Karpas-422 (cell line): ENCODE data around the gene DNAAF9. TPM values are rescaled to one million over a fixed set of nuclear protein-coding genes. Genes with fewer than 3 reads are reported as not detected.

ENCODE experiments used
- DNase-seq: peaks from one replicate; pipeline ENCODE4 v3.0.0-alpha.2; 2015
- H2AFZ ChIP-seq: fragments of 200-600 bp; sonication (generic); 2 replicates; pipeline ENCODE4 v1.6.1; 2014; ENCODE audit warnings: antibody characterized with exemption, low read length, mixed read lengths
- H3K27ac ChIP-seq: fragments of 200-600 bp; sonication (generic); 2 replicates; pipeline ENCODE4 v1.5.1; 2014; ENCODE audit warnings: mild to moderate bottlenecking, low read length, moderate library complexity
- H3K27me3 ChIP-seq: fragments of 200-600 bp; sonication (generic); 2 replicates; pipeline ENCODE4 v1.6.1; 2014; ENCODE audit warnings: low read length, mixed read lengths
- H3K36me3 ChIP-seq: fragments of 200-600 bp; sonication (generic); 2 replicates; pipeline ENCODE4 v1.6.1; 2014; ENCODE audit warnings: low read length, mixed read lengths; ENCODE audit not compliant: insufficient read depth
- H3K4me1 ChIP-seq: fragments of 200-600 bp; sonication (generic); 2 replicates; pipeline ENCODE4 v1.6.1; 2014; ENCODE audit warnings: mild to moderate bottlenecking, low read length, mixed read lengths
- H3K4me2 ChIP-seq: fragments of 200-600 bp; sonication (generic); 2 replicates; pipeline ENCODE4 v1.6.1; 2014; ENCODE audit warnings: low read length, low read depth, mild to moderate bottlenecking; ENCODE audit not compliant: poor library complexity, severe bottlenecking
- H3K4me3 ChIP-seq: fragments of 200-600 bp; sonication (generic); 2 replicates; pipeline ENCODE4 v1.5.1; 2014; ENCODE audit warnings: mild to moderate bottlenecking, antibody characterized with exemption, low read length, mixed read lengths
- H3K79me2 ChIP-seq: fragments of 200-600 bp; sonication (generic); 2 replicates; pipeline ENCODE4 v1.6.1; 2014; ENCODE audit warnings: mild to moderate bottlenecking, low read length, mixed read lengths
- H3K9ac ChIP-seq: fragments of 200-600 bp; sonication (generic); 2 replicates; pipeline ENCODE4 v1.6.0; 2014; ENCODE audit warnings: low read length
- H3K9me2 ChIP-seq: fragments of 200-600 bp; sonication (generic), shearing (Covaris generic); replicated peaks from 2 replicates; pipeline ENCODE4 v1.6.0; 2014; ENCODE audit warnings: mild to moderate bottlenecking, low read length, moderate library complexity; ENCODE audit not compliant: insufficient read depth
- H3K9me3 ChIP-seq: fragments of 300-700, 200-600 bp; sonication (generic); 2 replicates; pipeline ENCODE4 v1.6.1; 2014; ENCODE audit warnings: low read length, mixed read lengths
- H4K20me1 ChIP-seq: fragments of 200-600 bp; sonication (generic); 2 replicates; pipeline ENCODE4 v1.6.1; 2014; ENCODE audit warnings: mild to moderate bottlenecking, antibody characterized with exemption, low read length, low read depth; ENCODE audit not compliant: insufficient read depth
- total RNA-seq: library from RNA; depleted of rRNA; stranded (reverse); fragments of >200 nt; shearing (Covaris generic); gene quantifications from 2 replicates; pipeline ENCODE4 v1.2.3, GENCODE V29; 2014; ENCODE audit warnings: low replicate concordance

DNAAF9 gene
- total RNA-seq, 1 experiment from 2014 or later: not detected

- H3K4me2 ChIP-seq: no peak overlapping the region
- no peaks in the 10 kb centered on the region for H3K9me3 ChIP-seq
- no peak overlapping the region for H2AFZ ChIP-seq
- H3K27ac ChIP-seq: no peak overlapping the region
- no peaks in the 10 kb centered on the region for H3K27me3 ChIP-seq
- no peaks in the 10 kb centered on the region for H3K36me3 ChIP-seq
- no peak overlapping the region for H3K9ac ChIP-seq
- H3K4me3 ChIP-seq: no peak overlapping the region
- DNase-seq: no peak
- H4K20me1 ChIP-seq: no peaks in the 10 kb centered on the region
- H3K4me1 ChIP-seq: no peaks in the 10 kb centered on the region
- H3K9me2 ChIP-seq: no peaks in the 10 kb centered on the region
- H3K79me2 ChIP-seq: no peaks in the 10 kb centered on the region
Observed at GRCh38 chr20:3400260-3401155, 7.0 kb downstream of the DNAAF9 start.

- no peaks in the 10 kb centered on the region for H3K79me2 ChIP-seq
- no peaks in the 10 kb centered on the region for H3K9me2 ChIP-seq
- H3K4me2 ChIP-seq: no peak overlapping the region
- no peaks in the 10 kb centered on the region for H3K36me3 ChIP-seq
- no peaks in the 10 kb centered on the region for H3K4me1 ChIP-seq
- no peaks in the 10 kb centered on the region for H3K27me3 ChIP-seq
- no peaks in the 10 kb centered on the region for H4K20me1 ChIP-seq
- H2AFZ ChIP-seq: no peak overlapping the region
- no peak overlapping the region for H3K4me3 ChIP-seq
- H3K27ac ChIP-seq: no peak overlapping the region
- DNase-seq: no peak
- H3K9me3 ChIP-seq: no peaks in the 10 kb centered on the region
- no peak overlapping the region for H3K9ac ChIP-seq
Observed at GRCh38 chr20:3398681-3399252, 8.7 kb downstream of the DNAAF9 start.

DNA sequence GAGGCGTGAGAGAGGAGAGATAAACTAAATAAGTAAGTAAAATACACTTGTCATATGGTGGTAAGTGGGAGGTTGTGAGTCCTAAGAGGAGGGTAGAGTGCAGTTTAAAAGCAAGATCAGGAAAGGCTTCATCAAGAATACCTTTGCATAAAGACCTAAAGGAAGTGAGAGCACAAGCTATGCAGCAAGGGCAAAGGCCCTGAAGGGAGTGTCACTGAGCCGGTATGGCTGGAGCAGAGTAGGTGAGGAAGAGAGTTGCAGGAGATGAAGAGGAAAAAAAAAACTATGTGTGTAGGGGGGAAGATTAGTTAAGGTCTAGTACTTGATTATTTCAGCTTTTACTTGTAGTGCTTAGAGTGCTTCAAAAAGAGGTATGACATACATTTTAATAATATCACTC, 11.0 kb downstream of the DNAAF9 start:
- Histone ChIP-seq H3K27me3 (no peaks in the 10 kb centered on the region), H3K4me2 (no peak overlapping the region), H3K36me3 (no peaks in the 10 kb centered on the region), H3K27ac (no peak overlapping the region), H3K9me3 (no peaks in the 10 kb centered on the region), H3K9me2 (no peaks in the 10 kb centered on the region), H3K4me3 (no peak overlapping the region), H3K9ac (no peak overlapping the region), H2AFZ (no peak overlapping the region), H3K4me1 (no peaks in the 10 kb centered on the region), H4K20me1 (no peaks in the 10 kb centered on the region), H3K79me2 (no peaks in the 10 kb centered on the region)
- no peak for DNase-seq

GRCh38 chr20:3392756-3393155, 14.7 kb downstream of the DNAAF9 start:
- H3K79me2 ChIP-seq: no peaks in the 10 kb centered on the region
- no peaks in the 10 kb centered on the region for H3K9me3 ChIP-seq
- H3K27me3 ChIP-seq: no peaks in the 10 kb centered on the region
- no peaks in the 10 kb centered on the region for H3K4me1 ChIP-seq
- H3K27ac ChIP-seq: no peak overlapping the region
- DNase-seq: no peak
- H3K9ac ChIP-seq: no peak overlapping the region
- no peaks in the 10 kb centered on the region for H4K20me1 ChIP-seq
- H2AFZ ChIP-seq: no peak overlapping the region
- H3K36me3 ChIP-seq: no peaks in the 10 kb centered on the region
- no peaks in the 10 kb centered on the region for H3K9me2 ChIP-seq
- H3K4me2 ChIP-seq: no peak overlapping the region
- H3K4me3 ChIP-seq: no peak overlapping the region

DNA sequence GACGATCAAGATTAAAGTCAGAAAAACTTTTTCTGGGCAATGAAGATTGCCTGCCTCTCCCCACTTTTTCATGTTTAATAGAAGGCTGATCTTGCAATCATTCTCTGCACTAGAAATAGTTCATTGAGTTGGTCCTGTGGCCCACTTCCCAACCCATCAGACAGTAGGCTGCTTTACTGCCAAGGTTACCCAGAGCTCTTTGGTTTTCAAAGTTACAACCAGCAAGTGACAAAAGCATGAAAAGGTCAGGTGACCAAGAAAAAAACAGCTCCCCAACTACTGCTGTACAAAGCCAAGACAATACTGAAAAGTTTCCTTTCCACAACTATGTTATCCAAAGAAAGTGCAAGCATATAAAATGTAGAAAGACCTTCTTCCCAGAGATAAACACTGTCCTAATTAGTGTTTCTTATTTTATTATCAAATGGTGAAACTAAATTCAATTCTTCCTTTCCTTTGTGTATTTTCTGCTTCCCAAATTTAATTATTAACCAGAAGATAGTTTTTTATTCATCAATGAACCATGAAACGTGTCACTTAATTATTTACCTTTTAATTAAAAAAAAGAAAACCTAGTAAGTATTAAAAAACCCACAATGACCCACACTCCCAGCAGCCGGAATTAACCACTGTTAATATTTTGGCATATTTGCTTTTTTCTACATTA, 16.6 kb downstream of the DNAAF9 start:
- Histone ChIP-seq H3K9me2 (no peaks in the 10 kb centered on the region), H3K27ac (no peak overlapping the region)

GRCh38 chr20:3383878-3384495, 23.5 kb downstream of the DNAAF9 start:
- DNase-seq: no peak
- H3K4me3 ChIP-seq: no peak overlapping the region
- H3K79me2 ChIP-seq: no peaks in the 10 kb centered on the region
- no peak overlapping the region for H2AFZ ChIP-seq
- no peaks in the 10 kb centered on the region for H4K20me1 ChIP-seq
- H3K36me3 ChIP-seq: no peaks in the 10 kb centered on the region
- H3K4me1 ChIP-seq: no peaks in the 10 kb centered on the region
- no peak overlapping the region for H3K27ac ChIP-seq
- H3K9me3 ChIP-seq: no peaks in the 10 kb centered on the region
- no peak overlapping the region for H3K4me2 ChIP-seq
- no peak overlapping the region for H3K9ac ChIP-seq
- no peaks in the 10 kb centered on the region for H3K9me2 ChIP-seq
- no peaks in the 10 kb centered on the region; the same call in 1 of the 2 replicates for H3K27me3 ChIP-seq

More for the DNA sequence above, 16.6 kb downstream of the DNAAF9 start:
- Histone ChIP-seq H3K4me1 (no peaks in the 10 kb centered on the region), H3K36me3 (no peaks in the 10 kb centered on the region), H2AFZ (no peak overlapping the region), H3K4me2 (no peak overlapping the region), H4K20me1 (no peaks in the 10 kb centered on the region), H3K4me3 (no peak overlapping the region), H3K9me3 (no peaks in the 10 kb centered on the region), H3K79me2 (no peaks in the 10 kb centered on the region), H3K27me3 (no peaks in the 10 kb centered on the region), H3K9ac (no peak overlapping the region)
- DNase-seq: no peak

- Histone ChIP-seq H3K9me2 (no peaks in the 10 kb centered on the region), H3K27ac (no peak overlapping the region), H3K4me2 (no peak overlapping the region), H2AFZ (no peak overlapping the region), H3K9ac (no peak overlapping the region), H4K20me1 (no peaks in the 10 kb centered on the region), H3K79me2 (no peaks in the 10 kb centered on the region), H3K36me3 (no peaks in the 10 kb centered on the region), H3K27me3 (no peaks in the 10 kb centered on the region; the same call in 1 of the 2 replicates), H3K4me3 (no peak overlapping the region), H3K4me1 (no peaks in the 10 kb centered on the region), H3K9me3 (no peaks in the 10 kb centered on the region)
- no peak for DNase-seq
Observed at GRCh38 chr20:3382836-3383235, 24.6 kb downstream of the DNAAF9 start.
